SK-N-MC (cell line): ENCODE measurements around the gene CBL.

Source experiments
- EZH2 ChIP-seq: fragments of 200-600 bp; sonication (generic); IDR thresholded peaks from one replicate; pipeline ENCODE4 v1.6.1; 2017; ENCODE audit warnings: antibody characterized with exemption
- FOXP2 ChIP-seq: optimal IDR thresholded peaks from 2 replicates; pipeline ENCODE3; 2011; ENCODE audit warnings: mild to moderate bottlenecking, moderate library complexity; ENCODE audit not compliant: insufficient read depth; ENCODE audit errors: extremely low read length, control extremely low read depth
- POLR2AphosphoS5 ChIP-seq: IDR thresholded peaks from 2 replicates; pipeline ENCODE4 v1.6.1; 2012; ENCODE audit warnings: mild to moderate bottlenecking, low read depth, low read length, borderline replicate concordance

GRCh38 chr11:119330237-119330636 is 124.1 kb downstream of the CBL start:
- TF ChIP-seq EZH2 (no peak), POLR2AphosphoS5 (no peak), FOXP2 (no peak)
